ENCODE measurements around the gene BACH2. TPM values are rescaled to one million over a fixed set of nuclear protein-coding genes. Genes with fewer than 3 reads are reported as not detected.

The BACH2 gene
- total and polyA plus RNA-seq, 2 of the 4 experiments (the other 2 are of a cell fraction), result 1.3 to 1.4 TPM

DNA sequence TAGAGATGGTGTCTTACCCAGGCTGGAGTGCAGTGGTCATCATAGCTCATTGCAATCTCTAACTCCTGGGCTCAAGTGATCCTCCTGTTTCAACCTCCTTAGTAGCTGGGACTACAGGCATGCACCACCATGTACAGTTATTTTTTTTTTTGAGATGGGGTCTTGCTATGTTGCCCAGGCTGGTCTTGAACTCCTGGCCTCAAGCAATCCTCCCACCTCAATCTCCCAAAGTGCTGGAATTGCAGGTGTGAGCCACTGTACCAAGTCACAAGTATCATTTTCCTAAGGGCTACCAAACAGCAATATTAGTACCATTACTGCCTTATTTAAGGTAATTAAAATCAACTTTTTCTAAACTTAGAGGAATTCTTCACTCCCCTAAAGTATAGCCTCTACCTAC, 49.4 kb downstream of the BACH2 start:
- no peak overlapping the region for H3K23ac ChIP-seq (ENCODE audit: low read depth, low read length)
- no peak overlapping the region for H2BK15ac ChIP-seq (ENCODE audit: low read depth, low read length)
- intact Hi-C loops (cut with micrococcal nuclease), result no loop called here
- H3K4ac ChIP-seq (ENCODE audit: low read depth, low read length), result no peak overlapping the region
- no peak overlapping the region for H2BK20ac ChIP-seq (ENCODE audit: low read depth, low read length)
- H3K4me1 ChIP-seq (ENCODE audit: control insufficient read depth, insufficient read depth, low read length), result no peaks in the 10 kb centered on the region
- no peak for ATAC-seq (ENCODE audit: low read depth)
- DNase-seq, result no peak
- no peak overlapping the region for H2BK5ac ChIP-seq (ENCODE audit: low read depth, low read length, poor library complexity, severe bottlenecking)
- H2AK9ac ChIP-seq (replicated peaks; ENCODE audit: low read depth, low read length, poor library complexity), result no peak overlapping the region
- no peak overlapping the region for H3K14ac ChIP-seq (replicated peaks; ENCODE audit: low read depth, low read length)
- H4K5ac ChIP-seq (ENCODE audit: low read depth, low read length), result no peak overlapping the region
- no peak overlapping the region for H4K8ac ChIP-seq (ENCODE audit: low read depth in 2 of 2, low read length in 2 of 2)
- H3K9me3 ChIP-seq (ENCODE audit: control insufficient read depth, insufficient read depth, low read length), result no peaks in the 10 kb centered on the region
- H3K27me3 ChIP-seq (ENCODE audit: control insufficient read depth, insufficient read depth, low read length), result no peaks in the 10 kb centered on the region
- BruUV-seq (replicated peaks), result no TSS peak
- no peak overlapping the region for H3K4me3 ChIP-seq (ENCODE audit: insufficient read depth, low read depth, low read length)
- no peak overlapping the region for H2BK120ac ChIP-seq (ENCODE audit: low read depth, low read length)
- no peak overlapping the region for H3K27ac ChIP-seq (ENCODE audit: insufficient read depth, low read length)
- no peaks in the 10 kb centered on the region for H3K9me1 ChIP-seq (ENCODE audit: insufficient read depth, low read length)
- H3K9ac ChIP-seq (ENCODE audit: low read depth, low read length), result no peak overlapping the region
- no peak overlapping the region for H3K18ac ChIP-seq (ENCODE audit: low read depth, low read length)
- no peaks in the 10 kb centered on the region for H4K20me1 ChIP-seq (ENCODE audit: insufficient read depth, low read length)
- H4K91ac ChIP-seq (ENCODE audit: insufficient read depth, low read depth, low read length), result no peak overlapping the region
- no peaks in the 10 kb centered on the region for H3K79me1 ChIP-seq (ENCODE audit: low read depth in 1 of 2, low read length in 2 of 2)
- no peak overlapping the region for H2AK5ac ChIP-seq (ENCODE audit: low read depth, low read length)
- TF ChIP-seq CTCF (conservative IDR thresholded peaks at IDR 0.05; ENCODE audit: low read depth, low read length) (no peak), ELK1 (IDR thresholded peaks at IDR 0.05; ENCODE audit: borderline replicate concordance, low read depth, low read length) (no peak), RCOR1 (IDR thresholded peaks at IDR 0.05; ENCODE audit: insufficient replicate concordance, low read length) (no peak)
- CTCF ChIA-PET, result interaction anchor here (0.6 to 0.7 kb wide), 2 partner anchors 26 to 257 kb away, joined by 3 to 4 read pairs; no protein-coding TSS in a partner anchor
- POLR2A ChIA-PET (ENCODE audit: unreplicated experiment), result no interaction called here
- no peak overlapping the region for H3K4me2 ChIP-seq (ENCODE audit: low read depth, low read length)
- in situ Hi-C loops (cut with MboI; ENCODE audit: low sequenced_read_pairs), result no loop called here
- H3K36me3 ChIP-seq (ENCODE audit: control insufficient read depth, insufficient read depth, low read length), result no peaks in the 10 kb centered on the region
- no peak overlapping the region for H2AFZ ChIP-seq (replicated peaks; ENCODE audit: low read length, poor library complexity)
- no peak overlapping the region for H3K56ac ChIP-seq (ENCODE audit: extremely low read depth, insufficient read depth, low read length)
- dilution Hi-C loops (cut with HindIII; ENCODE audit: low sequenced_read_pairs, unreplicated experiment), result no loop called here
